Measurements from ENCODE around the gene GABBR2.

- TF ChIP-seq CTCF (IDR thresholded peaks at IDR 0.05) (no peak), POLR2A (IDR thresholded peaks at IDR 0.05) (no peak)
These were observed 136.6 kb downstream of the GABBR2 start for GRCh38 chr9:98572054-98572627.
